RPMI8226 (cell line): Measurements from ENCODE around the gene FBXO24.

Experiments used
- DNase-seq: peaks from one replicate; pipeline ENCODE4 v3.0.0-alpha.2; 2015

The FBXO24 gene

GRCh38 chr7:100575206-100575631, 10.9 kb upstream of the FBXO24 start:
- no peak for DNase-seq

GRCh38 chr7:100575746-100576383, 10.3 kb upstream of the FBXO24 start:
- no peak for DNase-seq

- DNase-seq, result no peak
These were observed 9.6 kb upstream of the FBXO24 start for GRCh38 chr7:100576384-100576993.

- DNase-seq, result no peak
These were observed 9.0 kb upstream of the FBXO24 start for GRCh38 chr7:100577103-100577502.

- no peak for DNase-seq
These were observed 8.6 kb upstream of the FBXO24 start for GRCh38 chr7:100577507-100577906.

- DNase-seq, result no peak
These were observed 7.6 kb upstream of the FBXO24 start for GRCh38 chr7:100578246-100579183.

GRCh38 chr7:100580466-100581283, 5.5 kb upstream of the FBXO24 start:
- no peak for DNase-seq

- DNase-seq, result no peak
These were observed 4.0 kb upstream of the FBXO24 start for GRCh38 chr7:100582041-100582579.

- no peak for DNase-seq
These were observed 3.5 kb upstream of the FBXO24 start for GRCh38 chr7:100582650-100583049.

GRCh38 chr7:100583132-100584053, 2.7 kb upstream of the FBXO24 start:
- DNase-seq, result no peak

- no peak for DNase-seq
These were observed 2.0 kb upstream of the FBXO24 start for GRCh38 chr7:100584054-100584682.

GRCh38 chr7:100584683-100585510, 1.2 kb upstream of the FBXO24 start:
- DNase-seq, result no peak

GRCh38 chr7:100585511-100586265, 440 bp upstream of the FBXO24 start, which contains the start of gene LRCH4:
Gene LRCH4 (minus strand): TSS chr7:100586129. CDS start chr7:100586100, 29 bp downstream.
- DNase-seq, result peak; percentile 73

GRCh38 chr7:100588438-100588837, 2.3 kb downstream of the FBXO24 start:
- DNase-seq, result peak; percentile 44

GRCh38 chr7:100589341-100589947, 3.3 kb downstream of the FBXO24 start:
- no peak for DNase-seq

- no peak for DNase-seq
These were observed 4.1 kb downstream of the FBXO24 start for GRCh38 chr7:100590077-100590737.

- no peak for DNase-seq
These were observed 5.5 kb downstream of the FBXO24 start for GRCh38 chr7:100591596-100591995.

- DNase-seq, result no peak
These were observed 9.1 kb downstream of the FBXO24 start for GRCh38 chr7:100595188-100595587.
